CD14-positive monocyte (primary cell): ENCODE data around the gene EBF3. TPM values are rescaled to one million over a fixed set of nuclear protein-coding genes. Genes with fewer than 3 reads are reported as not detected.

ENCODE experiments used
- DNase-seq, 3 donors: peaks; one replicate each; pipeline ENCODE4 v3.0.0-alpha.2; 2011 to 2022
- H2AFZ ChIP-seq: 2 replicates; pipeline ENCODE4 v1.6.0; 2012; ENCODE audit warnings: mild to moderate bottlenecking, low read depth, low read length, inconsistent platforms; ENCODE audit not compliant: insufficient read depth, poor library complexity, severe bottlenecking
- H3K27ac ChIP-seq, 2 donors: 1 replicate in 1 of 2; 2 replicates in 1 of 2; pipeline ENCODE4 v1.5.1; 2012 to 2013; ENCODE audit warnings: low read length in 2 of 2, control low read depth in 1 of 2, inconsistent platforms in 1 of 2, low read depth in 1 of 2, mild to moderate bottlenecking in 1 of 2
- H3K27me3 ChIP-seq, 2 donors: one replicate each; pipeline versions ENCODE4 v1.6.0 to v1.6.1; 2011 to 2013; ENCODE audit warnings: low read length in 2 of 2; ENCODE audit not compliant: control insufficient read depth in 2 of 2, insufficient read depth in 2 of 2
- H3K36me3 ChIP-seq, 2 donors: replicated peaks in 1 of 2; 1 replicate in 1 of 2; 2 replicates in 1 of 2; pipeline versions ENCODE4 v1.5.1 to v1.6.1; 2012 to 2013; ENCODE audit warnings: low read length in 2 of 2, control low read depth in 1 of 2, inconsistent platforms in 1 of 2, mild to moderate bottlenecking in 1 of 2; ENCODE audit not compliant: insufficient read depth in 2 of 2, control insufficient read depth in 1 of 2
- H3K4me1 ChIP-seq, 2 donors: 1 replicate in 1 of 2; 2 replicates in 1 of 2; pipeline versions ENCODE4 v1.5.1 to v1.6.1; 2012 to 2013; ENCODE audit warnings: low read length in 2 of 2, control low read depth in 1 of 2, inconsistent platforms in 1 of 2, mild to moderate bottlenecking in 1 of 2, moderate library complexity in 1 of 2; ENCODE audit not compliant: insufficient read depth in 2 of 2, control insufficient read depth in 1 of 2
- H3K4me2 ChIP-seq: replicated peaks from 2 replicates; pipeline ENCODE3; 2012; ENCODE audit warnings: low read length, moderate library complexity, mild to moderate bottlenecking; ENCODE audit not compliant: poor library complexity, severe bottlenecking; ENCODE audit errors: extremely low read depth
- H3K4me3 ChIP-seq, 3 experiments: fragments of 200-600 bp in 1 of 3; sonication (generic) in 1 of 3; replicated peaks in 1 of 3; 1 replicate in 2 of 3; 2 replicates in 1 of 3; pipeline ENCODE4 v1.5.1; 2011 to 2013; ENCODE audit warnings: low read length in 3 of 3, mild to moderate bottlenecking in 3 of 3, control low read depth in 2 of 3, low read depth in 2 of 3, inconsistent platforms in 1 of 3, moderate library complexity in 1 of 3
- H3K79me2 ChIP-seq: 2 replicates; pipeline ENCODE4 v1.6.0; 2012; ENCODE audit warnings: mild to moderate bottlenecking, control low read depth, inconsistent platforms, low read length, moderate library complexity; ENCODE audit not compliant: insufficient read depth
- H3K9ac ChIP-seq: 2 replicates; pipeline ENCODE4 v1.6.0; 2017; ENCODE audit warnings: low read length, mild to moderate bottlenecking; ENCODE audit not compliant: insufficient read depth, poor library complexity, severe bottlenecking
- H3K9me3 ChIP-seq, 2 donors: replicated peaks in 1 of 2; 1 replicate in 1 of 2; 2 replicates in 1 of 2; pipeline versions ENCODE4 v1.5.1 to v1.6.1; 2012 to 2013; ENCODE audit warnings: low read length in 2 of 2, control low read depth in 1 of 2; ENCODE audit not compliant: control insufficient read depth in 1 of 2, insufficient read depth in 1 of 2
- H4K20me1 ChIP-seq: 2 replicates; pipeline ENCODE4 v1.6.0; 2012; ENCODE audit warnings: mild to moderate bottlenecking, low read length, control low read depth, moderate library complexity; ENCODE audit not compliant: insufficient read depth
- H3K27ac Mint-ChIP-seq, 7 donors: one replicate each; pipeline ENCODE4 v1.8.0; 2020; ENCODE audit warnings: mild to moderate bottlenecking in 7 of 7, mixed read lengths in 7 of 7, moderate library complexity in 6 of 7, inconsistent platforms in 2 of 7
- H3K27me3 Mint-ChIP-seq, 3 donors: one replicate each; pipeline ENCODE4 v1.8.0; 2021 to 2022; ENCODE audit warnings: low read depth in 3 of 3, mild to moderate bottlenecking in 3 of 3, mixed read lengths in 3 of 3, moderate library complexity in 3 of 3, inconsistent platforms in 1 of 3
- H3K36me3 Mint-ChIP-seq, 2 donors: one replicate each; pipeline ENCODE4 v1.8.0; 2020; ENCODE audit warnings: mixed read lengths in 2 of 2, inconsistent platforms in 1 of 2, mild to moderate bottlenecking in 1 of 2
- H3K4me1 Mint-ChIP-seq: one replicate; pipeline ENCODE4 v1.8.0; 2020; ENCODE audit warnings: mild to moderate bottlenecking, mixed read lengths
- H3K4me3 Mint-ChIP-seq, 2 donors: one replicate each; pipeline ENCODE4 v1.8.0; 2020; ENCODE audit warnings: mild to moderate bottlenecking in 2 of 2, mixed read lengths in 2 of 2, moderate library complexity in 1 of 2
- H3K9me3 Mint-ChIP-seq, 7 donors: one replicate each; pipeline ENCODE4 v1.8.0; 2020 to 2022; ENCODE audit warnings: mixed read lengths in 7 of 7, mild to moderate bottlenecking in 6 of 7, moderate library complexity in 6 of 7, inconsistent platforms in 2 of 7
- CTCF ChIP-seq: fragments of 200-600 bp; IDR thresholded peaks from one replicate; pipeline ENCODE4 v1.8.0; 2022; ENCODE audit warnings: antibody characterized with exemption, mild to moderate bottlenecking
- WGBS: methylation state at CpG from one replicate; pipeline ENCODE4 v1.1.5; 2013; ENCODE audit warnings: missing lambda C conversion rate; ENCODE audit not compliant: insufficient coverage; 5-methylcytosine and 5-hydroxymethylcytosine counted together
- intact Hi-C, 2 donors: fragments of 100-400 bp; cut with micrococcal nuclease; formaldehyde crosslinking; loops; one replicate each; pipeline versions ENCODE4 v1.15.0 to v1.15.1; 2023
- polyA plus RNA-seq, 3 donors: library from polyadenylated mRNA; depleted of rRNA in 1 of 3; unstranded in 2 of 3; stranded (reverse) in 1 of 3; fragments of 300-500 nt in 2 of 3; fragments of >200 nt in 1 of 3; fragmentation: Illumina TruSeq in 2 of 3; gene quantifications; 1 replicate in 2 of 3; 2 replicates in 1 of 3; pipeline ENCODE4 v1.2.3, GENCODE V29; 2012 to 2021

The EBF3 gene
- polyA plus RNA-seq, 3 donors, result not detected

GRCh38 chr10:129833994-129834739, 129.9 kb downstream of the EBF3 start:
- intact Hi-C loops, result no loop called here
- Histone ChIP-seq H4K20me1 (no peaks in the 10 kb centered on the region), H3K36me3 (no peaks in the 10 kb centered on the region), H2AFZ (no peak overlapping the region), H3K4me1 (no peaks in the 10 kb centered on the region), H3K4me3 (no peak overlapping the region), H3K9me3 (peaks cover 0 to 3% of the 10 kb centered on the region in 2 donors), H3K79me2 (no peaks in the 10 kb centered on the region), H3K9ac (no peak overlapping the region), H3K27ac (no peak overlapping the region), H3K4me2 (no peak overlapping the region), H3K27me3 (no peaks in the 10 kb centered on the region)
- H3K4me3 Mint-ChIP-seq, result no peak overlapping the region
- DNase-seq, result no peak
- peaks cover 2% of the 10 kb centered on the region for H3K4me1 Mint-ChIP-seq
- no peak for TF ChIP-seq CTCF
- H3K9me3 Mint-ChIP-seq, result peaks cover 0 to 4% (median 0%) of the 10 kb centered on the region in 7 donors
- WGBS, result 87% methylated on average over 10 of the region's 15 CpGs
- H3K27ac Mint-ChIP-seq, result no peak overlapping the region
- peaks cover 0 to 5% (median 2%) of the 10 kb centered on the region in 3 donors for H3K27me3 Mint-ChIP-seq
- H3K36me3 Mint-ChIP-seq, result no peaks in the 10 kb centered on the region

GRCh38 chr10:129833468-129833950, 130.6 kb downstream of the EBF3 start:
- H4K20me1 ChIP-seq, result no peaks in the 10 kb centered on the region
- intact Hi-C loops, result no loop called here

More at GRCh38 chr10:129833468-129833950, 130.6 kb downstream of the EBF3 start:
- Histone ChIP-seq H3K27ac (no peak overlapping the region), H3K4me3 (no peak overlapping the region), H3K4me1 (no peaks in the 10 kb centered on the region), H3K79me2 (no peaks in the 10 kb centered on the region), H3K36me3 (no peaks in the 10 kb centered on the region), H3K9me3 (no peaks in the 10 kb centered on the region), H3K4me2 (no peak overlapping the region), H3K27me3 (no peaks in the 10 kb centered on the region), H2AFZ (no peak overlapping the region), H3K9ac (no peak overlapping the region)
- Mint-ChIP-seq H3K27ac (no peak overlapping the region), H3K4me3 (no peak overlapping the region), H3K27me3 (peaks cover 0 to 5% (median 2%) of the 10 kb centered on the region in 3 donors), H3K36me3 (no peaks in the 10 kb centered on the region), H3K9me3 (peaks cover 0 to 4% (median 0%) of the 10 kb centered on the region in 7 donors), H3K4me1 (peaks cover 2% of the 10 kb centered on the region)
- no peak for TF ChIP-seq CTCF
- DNase-seq, result no peak
- WGBS, result 100% methylated on average over 2 of the region's 12 CpGs
